Measurements from ENCODE around the gene CDC37. TPM values are rescaled to one million over a fixed set of nuclear protein-coding genes. Genes with fewer than 3 reads are reported as not detected.
"Not testable (repeated sequence)": the region's sequence is repeated elsewhere in the genome, so short reads cannot be mapped to it uniquely, and the experiment has no call there.

Gene CDC37
- total RNA-seq, 1 donor from 2014 or later, result 146 TPM

- no peak for ATAC-seq (ENCODE audit: poor library complexity)
- DNase-seq, result no peak
- intact Hi-C loops (cut with DNase I), result loop anchor here (2.0 kb wide), 1 partner anchor 17 kb away; no protein-coding TSS in a partner anchor
Measured at GRCh38 chr19:10421240-10422045, 18.1 kb upstream of the CDC37 start.

GRCh38 chr19:10420444-10421239 lies 17.3 kb upstream of the CDC37 start, which contains the start of gene PDE4A:
PDE4A (plus strand) TSS chr19:10420538; CDS start chr19:10420765, 227 bp downstream.
- no peak for DNase-seq

GRCh38 chr19:10419646-10420443 lies 16.5 kb upstream of the CDC37 start:
- intact Hi-C loops (cut with DNase I), result no loop called here
- no peak for ATAC-seq (ENCODE audit: poor library complexity)
- DNase-seq, result no peak

More at GRCh38 chr19:10420444-10421239, 17.3 kb upstream of the CDC37 start, which contains the start of gene PDE4A:
- intact Hi-C loops (cut with DNase I), result no loop called here
- ATAC-seq (ENCODE audit: poor library complexity), result no peak

- ATAC-seq (ENCODE audit: poor library complexity) (no peak), DNase-seq (no peak)
- intact Hi-C loops (cut with DNase I), result no loop called here
Measured at GRCh38 chr19:10419200-10419645, 15.9 kb upstream of the CDC37 start.

GRCh38 chr19:10418485-10419199 lies 15.3 kb upstream of the CDC37 start:
- intact Hi-C loops (cut with DNase I), result no loop called here
- DNase-seq (no peak), ATAC-seq (ENCODE audit: poor library complexity) (no peak)

GRCh38 chr19:10418235-10418484 lies 14.8 kb upstream of the CDC37 start:
- no peak for DNase-seq
- intact Hi-C loops (cut with DNase I), result no loop called here
- ATAC-seq (ENCODE audit: poor library complexity), result no peak

- no peak for ATAC-seq (ENCODE audit: poor library complexity)
- intact Hi-C loops (cut with DNase I), result no loop called here
- DNase-seq, result no peak
Measured at GRCh38 chr19:10417541-10418234, 14.3 kb upstream of the CDC37 start.

GRCh38 chr19:10416380-10417257 lies 13.3 kb upstream of the CDC37 start:
- ATAC-seq (ENCODE audit: poor library complexity) (peak; percentile 91), DNase-seq (peak; percentile 88)
- intact Hi-C loops (cut with DNase I), result no loop called here

GRCh38 chr19:10416083-10416379 lies 12.7 kb upstream of the CDC37 start:
- DNase-seq (no peak), ATAC-seq (ENCODE audit: poor library complexity) (no peak)
- intact Hi-C loops (cut with DNase I), result no loop called here

- DNase-seq, result no peak
- intact Hi-C loops (cut with DNase I), result no loop called here
- ATAC-seq (ENCODE audit: poor library complexity), result no peak
Measured at GRCh38 chr19:10412257-10412977, 9.1 kb upstream of the CDC37 start.

GRCh38 chr19:10411224-10411623 lies 7.9 kb upstream of the CDC37 start:
- intact Hi-C loops (cut with DNase I); DNase-seq; ATAC-seq (ENCODE audit: poor library complexity): not testable (repeated sequence)

GRCh38 chr19:10408511-10409283 lies 5.4 kb upstream of the CDC37 start:
- no peak for ATAC-seq (ENCODE audit: poor library complexity)
- peak; percentile 74 for DNase-seq
- intact Hi-C loops (cut with DNase I), result no loop called here

GRCh38 chr19:10407096-10407495 lies 3.8 kb upstream of the CDC37 start:
- ATAC-seq (ENCODE audit: poor library complexity) (no peak), DNase-seq (no peak)
- intact Hi-C loops (cut with DNase I), result no loop called here

GRCh38 chr19:10406191-10406590 lies 2.8 kb upstream of the CDC37 start:
- intact Hi-C loops (cut with DNase I), result no loop called here
- ATAC-seq (ENCODE audit: poor library complexity) (no peak), DNase-seq (no peak)

- intact Hi-C loops (cut with DNase I), result loop anchor here (2.0 to 5.0 kb wide), 2 partner anchors 18 to 162 kb away; partner anchors contain the start of genes CDKN2D and KRI1
- ATAC-seq (ENCODE audit: poor library complexity), result no peak
- no peak for DNase-seq
Measured at GRCh38 chr19:10404888-10405820, 1.8 kb upstream of the CDC37 start.
